Activated CD4-positive, alpha-beta T cell treated with anti-CD3 and anti-CD28 coated beads, Interleukin-2, amount 50 U/mL, for 24 hours (primary cell): ENCODE data around the gene IFNA14.
"Not testable (repeated sequence)": the region's sequence is repeated elsewhere in the genome, so short reads cannot be mapped to it uniquely, and the experiment has no call there.

Experiments
- DNase-seq, 2 donors: peaks; one replicate each; pipeline ENCODE4 v3.0.0-alpha.2; 2020; ENCODE audit warnings: low read depth in 1 of 2, low spot score in 1 of 2

The IFNA14 gene

DNA sequence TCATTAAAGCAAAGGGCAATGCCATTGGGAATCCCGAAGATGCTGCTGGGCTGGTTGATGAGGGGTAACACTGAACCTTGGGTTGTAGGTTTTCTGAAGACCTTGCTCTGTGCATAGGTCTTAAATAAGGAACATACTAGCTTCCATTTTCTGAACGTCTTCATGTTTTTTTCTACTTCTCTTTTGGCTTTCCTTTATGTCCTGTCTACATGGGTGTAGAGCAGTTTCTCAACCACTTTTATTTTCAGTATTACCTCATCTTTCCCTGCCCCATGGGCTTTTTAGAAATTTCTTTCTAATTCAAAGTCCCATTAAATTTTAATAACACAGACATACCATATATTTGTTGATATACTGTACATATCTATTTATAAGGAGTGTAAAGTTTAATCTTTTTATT is at the start of gene IFNA14:
IFNA14 (minus strand) TSS at position 95 of the 400 bp plus-strand sequence; CDS start at position 25, 70 bp downstream.
- DNase-seq: no peak

DNA sequence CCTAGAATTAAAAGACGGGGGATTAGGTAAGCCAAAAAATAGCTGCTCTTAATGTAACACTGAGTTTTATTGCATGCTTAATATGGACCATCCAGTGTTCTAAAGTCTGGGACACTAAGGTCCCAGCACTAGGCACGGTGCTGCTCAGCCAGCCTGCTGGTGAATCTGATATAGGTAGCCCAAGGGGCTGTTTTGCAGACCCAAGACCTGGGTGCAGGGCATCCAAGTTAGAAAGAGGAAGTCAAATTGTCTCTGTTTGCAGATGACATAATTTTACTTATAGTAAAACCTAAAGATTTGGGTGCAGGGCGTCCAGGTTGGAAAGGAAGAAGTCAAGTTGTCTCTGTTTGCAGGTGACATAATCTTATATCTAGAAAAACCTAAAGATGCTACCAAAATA is 47.5 kb upstream of the IFNA14 start:
- DNase-seq: no peak

DNA sequence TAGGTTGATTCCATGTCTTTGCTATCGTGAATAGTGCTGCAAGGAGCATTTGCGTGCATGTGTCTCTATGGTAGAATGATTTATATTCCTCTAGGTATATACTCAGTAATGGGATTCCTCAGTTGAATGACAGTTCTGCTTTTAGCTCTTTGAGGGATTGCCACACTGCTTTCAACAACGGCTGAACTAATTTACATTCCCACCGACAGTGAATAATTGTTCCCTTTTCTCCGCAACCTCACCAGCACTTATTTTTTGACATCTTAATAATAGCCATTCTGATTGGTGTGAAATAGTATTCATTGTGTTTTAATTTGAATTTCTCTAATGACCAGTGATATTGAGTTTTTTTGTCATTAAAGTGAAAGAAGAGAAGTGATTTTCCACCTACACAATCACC is 46.9 kb upstream of the IFNA14 start:
- DNase-seq: no peak

DNA sequence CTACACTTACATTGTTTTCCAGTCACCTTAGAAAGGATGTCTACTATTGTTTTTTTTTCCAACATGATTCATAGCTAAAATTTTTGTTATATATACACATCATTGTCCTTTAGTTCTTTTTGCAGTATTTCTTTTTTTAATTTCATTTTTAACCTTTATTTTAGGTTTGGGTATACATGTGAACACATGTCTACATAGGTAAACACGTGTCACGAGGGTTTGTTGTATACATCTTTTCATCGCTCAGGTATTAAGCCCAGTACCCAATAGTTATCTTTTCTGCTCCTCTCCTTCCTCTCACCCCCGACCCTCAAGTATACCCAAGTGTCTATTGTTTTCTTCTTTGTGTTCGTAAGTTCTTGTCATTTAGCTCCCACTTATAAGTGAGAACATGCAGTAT is 46.3 kb upstream of the IFNA14 start:
- DNase-seq: no peak

DNA sequence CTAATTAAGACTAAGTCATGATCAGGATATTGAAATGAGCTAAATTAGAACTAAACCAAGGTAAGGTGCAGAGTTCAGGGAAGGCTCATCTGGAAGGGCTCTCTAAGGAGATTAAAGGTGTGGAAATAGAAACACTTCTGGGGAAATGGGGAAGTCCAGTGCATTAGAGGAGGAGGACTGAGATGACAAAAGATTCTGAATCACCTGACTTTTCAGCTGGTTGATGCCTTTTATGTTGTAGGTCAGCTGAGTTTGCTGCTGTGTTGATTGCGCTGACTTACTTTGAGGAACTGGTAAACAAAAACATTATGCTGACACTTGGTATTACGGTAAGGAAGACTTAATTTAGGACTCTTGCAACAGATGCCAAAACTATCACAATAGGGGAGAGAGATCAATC is 41.5 kb upstream of the IFNA14 start:
- no peak for DNase-seq

DNA sequence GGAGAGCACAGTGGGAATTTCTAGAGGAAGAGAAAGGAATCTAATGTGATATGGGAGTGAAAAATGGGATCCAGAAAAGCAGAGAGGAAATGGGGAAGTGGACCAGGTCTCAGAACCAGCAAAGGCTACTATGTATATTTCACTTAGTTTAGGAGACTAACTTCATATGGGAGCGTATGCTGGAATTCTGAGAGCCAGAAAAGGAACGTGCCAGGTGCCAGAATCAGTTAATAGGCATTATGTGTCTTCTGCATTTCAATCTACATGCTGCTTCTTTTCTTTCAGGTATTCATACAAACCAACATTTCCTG is 28.5 kb upstream of the IFNA14 start:
- DNase-seq: no peak

DNA sequence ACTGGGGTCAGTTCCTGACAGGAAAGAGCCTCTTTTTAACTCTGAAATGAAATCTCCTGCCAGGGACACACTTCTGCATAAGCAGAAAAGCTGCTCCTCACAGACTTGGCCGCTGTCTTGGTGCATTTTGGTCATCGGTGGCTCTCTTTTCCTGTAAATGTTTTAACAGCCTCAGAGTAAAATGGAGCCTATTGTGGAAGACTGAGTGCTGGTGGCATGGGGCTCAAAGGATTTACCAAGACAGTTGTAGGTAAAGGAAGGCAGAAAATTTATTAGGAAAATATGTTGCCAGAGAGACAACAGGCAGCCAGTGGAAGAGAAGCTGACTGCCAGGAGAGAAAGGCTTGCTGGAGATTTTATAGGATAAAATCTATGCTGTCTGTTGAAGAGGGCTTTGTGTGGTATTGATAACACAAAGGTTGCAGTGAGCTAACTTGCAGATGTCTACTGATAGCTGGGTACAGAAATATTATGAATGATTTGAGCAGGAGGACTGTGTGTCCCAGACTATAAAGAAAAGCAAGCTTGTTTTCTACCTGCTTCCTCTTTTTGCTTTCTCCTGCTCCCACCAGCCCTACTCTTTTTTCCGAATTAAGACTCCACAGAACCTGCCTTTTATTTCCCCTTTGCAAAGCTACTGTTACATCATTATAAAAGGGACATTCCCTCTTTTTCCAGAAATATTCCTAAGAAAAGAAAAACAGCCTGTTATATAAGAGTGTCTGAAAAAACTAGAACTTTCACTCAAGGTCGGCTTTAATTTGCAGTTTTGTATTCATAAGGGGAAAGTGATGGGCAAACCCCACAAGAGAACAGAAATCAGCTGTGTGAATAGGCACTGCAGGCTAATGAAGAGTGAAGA is 27.9 kb upstream of the IFNA14 start:
- no peak for DNase-seq

DNA sequence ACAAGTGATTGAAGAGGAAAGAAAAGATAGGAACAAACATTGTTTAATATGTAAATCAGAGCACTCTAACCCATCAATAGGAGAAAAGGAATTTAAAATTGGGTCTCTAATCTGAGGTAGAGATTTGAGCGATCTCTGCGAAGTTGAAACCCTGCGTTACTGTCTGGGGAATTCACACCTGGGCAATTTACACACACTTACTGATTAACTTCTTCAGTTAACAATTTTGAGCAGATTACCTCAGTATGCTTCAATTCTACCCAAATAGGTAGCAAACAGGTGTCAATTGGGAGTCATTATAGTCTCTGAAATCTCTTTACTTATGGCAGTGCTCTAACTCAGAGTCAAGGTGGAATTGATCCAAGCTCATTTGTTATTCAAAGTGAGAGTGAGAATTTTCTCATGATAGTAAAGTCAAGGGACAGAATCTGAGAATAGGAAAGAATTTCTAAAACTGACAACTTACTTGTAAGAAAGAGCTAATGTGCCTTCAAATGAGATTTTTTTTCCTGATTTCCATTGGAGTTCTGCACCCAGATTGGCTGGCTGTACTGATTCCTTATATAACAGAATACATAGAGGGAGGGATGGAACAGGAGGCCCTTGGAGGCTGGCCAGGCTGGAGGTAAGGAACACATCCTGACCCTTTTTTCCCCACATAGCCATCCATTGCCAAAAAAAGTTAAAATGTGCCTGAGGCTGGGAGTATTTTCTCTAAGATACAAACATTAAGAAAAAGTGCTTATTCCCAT is 27.1 kb upstream of the IFNA14 start:
- DNase-seq: no peak

DNA sequence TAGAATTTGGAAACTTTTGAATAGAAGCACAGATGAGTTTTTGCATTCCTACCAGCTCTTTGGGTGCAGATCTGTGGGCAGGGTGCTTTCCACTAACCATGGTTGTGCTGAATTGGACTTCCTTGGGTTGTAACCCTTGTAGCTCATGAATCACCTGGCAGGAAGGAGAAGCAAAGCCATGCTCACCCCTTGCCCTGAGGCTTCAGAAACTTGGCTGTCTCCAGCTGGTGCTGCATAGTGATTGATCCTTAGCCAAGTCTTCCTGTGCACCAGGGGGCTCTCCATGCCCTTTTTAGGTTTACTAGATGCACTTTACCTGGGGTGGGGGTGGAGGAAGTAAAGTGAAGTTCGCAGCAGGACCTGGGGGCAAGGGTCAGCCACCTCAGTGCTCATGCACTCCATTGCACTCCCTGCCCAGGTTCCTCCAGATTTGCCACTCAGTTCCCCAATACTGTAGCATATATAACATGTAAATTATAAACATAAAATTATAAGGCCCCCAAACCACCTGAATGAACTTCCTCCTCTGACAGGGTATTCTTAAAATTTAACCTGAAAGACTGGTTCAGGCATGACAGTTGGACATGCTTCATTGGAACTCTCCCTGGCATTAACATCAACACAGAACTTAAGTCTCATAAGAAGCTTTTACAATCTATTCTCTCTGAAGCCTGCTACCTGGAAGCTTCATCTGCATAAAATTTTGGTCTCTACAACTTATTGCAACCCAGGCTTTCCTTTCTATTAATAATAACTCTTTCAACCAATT is 25.8 kb upstream of the IFNA14 start:
- DNase-seq: no peak

DNA sequence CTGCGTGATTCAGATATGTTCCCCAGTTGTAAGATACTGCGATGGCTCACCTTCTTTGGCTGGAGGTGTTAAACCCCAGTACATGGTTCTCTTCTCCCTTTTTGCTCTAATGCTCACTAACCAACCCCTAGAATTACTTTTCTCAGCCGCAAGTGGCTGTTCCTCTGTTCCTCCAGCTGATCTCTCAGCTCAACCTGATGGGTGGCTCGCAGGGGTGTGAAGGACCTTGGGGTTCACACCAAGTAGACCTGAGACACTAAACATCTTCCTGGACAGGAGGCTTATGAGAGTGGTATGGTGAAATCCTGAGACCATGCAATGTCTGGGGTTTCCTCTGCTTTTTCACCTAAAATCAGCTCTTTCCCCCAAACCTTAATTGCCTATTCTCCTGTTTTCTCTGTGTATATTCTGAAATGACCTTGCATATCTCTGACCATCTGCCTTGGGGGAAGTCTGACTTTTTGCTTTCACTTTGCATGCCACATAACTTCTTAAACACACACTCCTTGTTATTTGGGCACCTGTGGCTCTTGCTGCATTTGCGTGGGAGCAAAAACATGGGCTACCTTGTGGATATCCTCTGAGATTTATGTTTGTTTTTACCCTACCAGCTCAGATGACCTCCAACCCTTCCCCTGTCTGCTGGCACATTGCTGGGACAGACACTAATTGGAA is 15.9 kb upstream of the IFNA14 start:
- no peak for DNase-seq

DNA sequence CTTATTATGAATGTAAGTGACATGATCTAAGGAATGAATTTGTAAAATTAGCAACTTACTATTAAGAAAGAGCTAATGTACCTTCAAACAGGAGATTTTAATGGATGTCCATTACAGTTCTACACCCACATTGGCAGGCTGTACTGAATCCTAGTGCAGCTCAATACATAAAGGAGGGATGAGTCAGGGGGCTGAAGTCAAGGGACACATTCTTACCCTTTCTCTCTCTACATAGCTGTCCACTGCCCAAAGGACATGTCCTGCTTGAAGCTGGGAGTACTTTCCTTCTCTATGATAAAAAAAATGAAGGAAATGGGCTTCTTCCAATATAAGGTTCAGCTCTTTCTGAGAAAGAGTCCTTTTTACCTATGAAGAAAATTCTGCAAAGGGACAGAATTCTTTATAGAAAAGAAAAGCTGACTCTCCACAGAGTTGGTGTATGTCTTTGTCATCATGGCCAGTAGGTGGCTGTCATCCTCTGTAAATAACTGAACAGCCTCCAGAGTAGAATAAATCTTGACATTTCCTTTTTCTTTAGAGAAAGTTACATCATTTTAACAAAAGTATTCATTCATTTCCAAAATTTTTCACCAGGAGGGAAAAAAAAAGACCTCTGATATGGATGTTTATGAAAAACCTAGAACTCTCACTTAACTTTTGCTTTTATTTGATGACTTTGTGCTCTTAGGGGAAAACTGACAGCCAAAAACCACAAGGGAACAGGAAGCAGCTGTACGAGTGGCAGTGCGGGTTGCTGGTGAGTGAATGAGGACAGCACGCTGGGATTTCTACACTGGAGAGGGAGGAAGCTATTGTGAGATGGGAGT is 13.1 kb upstream of the IFNA14 start:
- no peak for DNase-seq

DNA sequence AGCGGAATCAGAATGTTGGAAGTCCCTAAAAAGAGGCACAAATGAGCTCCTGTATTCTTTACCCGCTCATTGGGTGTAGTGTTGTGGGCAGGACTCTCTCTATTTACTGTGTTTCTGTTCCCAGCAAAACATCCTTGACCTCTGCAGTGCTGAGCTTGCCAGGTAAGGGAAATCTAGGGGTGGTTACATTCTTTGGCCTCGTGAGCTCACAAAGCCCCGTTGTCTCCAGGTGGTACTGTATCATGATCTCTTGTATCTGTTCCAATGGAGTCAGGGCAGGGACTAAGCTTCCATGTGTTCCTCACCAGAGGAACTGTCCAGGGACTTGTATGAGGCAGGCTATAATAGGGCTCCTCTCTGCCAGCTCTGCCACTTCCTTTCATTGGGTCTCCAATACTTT is 11.8 kb upstream of the IFNA14 start:
- DNase-seq: no peak

DNA sequence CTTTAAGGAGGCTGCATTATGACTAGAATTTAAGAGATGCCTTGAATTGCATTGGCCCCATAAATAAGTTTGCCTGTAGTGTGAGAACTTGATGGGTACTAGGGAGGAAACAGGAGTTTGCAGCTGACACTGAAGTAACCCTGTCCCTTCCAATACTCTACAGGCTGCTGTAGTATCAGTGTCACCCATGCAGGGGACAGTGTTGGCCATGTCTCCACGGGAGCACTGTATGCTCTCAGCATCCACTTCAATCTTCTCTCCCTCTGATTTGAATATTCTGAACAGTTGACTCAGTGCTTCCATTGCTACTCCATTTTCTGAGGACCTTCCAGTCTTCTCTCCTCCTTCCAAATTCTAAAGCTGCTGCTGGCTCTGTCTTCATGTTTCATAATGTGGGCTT is 11.4 kb upstream of the IFNA14 start:
- no peak for DNase-seq

DNA sequence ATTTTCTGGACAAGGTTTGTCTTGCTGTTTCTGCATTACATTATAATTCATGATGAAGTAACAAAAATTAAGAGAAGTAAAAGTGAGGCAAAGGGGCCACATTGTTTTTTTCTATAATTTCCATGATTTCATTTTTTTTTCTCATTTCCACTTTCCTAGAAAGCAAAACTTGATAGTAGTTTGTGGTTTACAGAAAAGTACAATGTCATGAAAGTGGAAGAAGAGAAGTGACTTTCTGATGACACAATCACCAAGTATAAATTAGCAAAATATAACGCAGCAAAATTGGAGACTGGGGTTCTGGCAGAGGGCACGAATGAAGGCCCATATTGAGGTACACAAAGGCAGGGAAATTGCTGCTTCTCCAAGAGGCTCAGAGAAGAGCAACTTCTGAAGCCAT is 5.0 kb upstream of the IFNA14 start:
- no peak for DNase-seq

DNA sequence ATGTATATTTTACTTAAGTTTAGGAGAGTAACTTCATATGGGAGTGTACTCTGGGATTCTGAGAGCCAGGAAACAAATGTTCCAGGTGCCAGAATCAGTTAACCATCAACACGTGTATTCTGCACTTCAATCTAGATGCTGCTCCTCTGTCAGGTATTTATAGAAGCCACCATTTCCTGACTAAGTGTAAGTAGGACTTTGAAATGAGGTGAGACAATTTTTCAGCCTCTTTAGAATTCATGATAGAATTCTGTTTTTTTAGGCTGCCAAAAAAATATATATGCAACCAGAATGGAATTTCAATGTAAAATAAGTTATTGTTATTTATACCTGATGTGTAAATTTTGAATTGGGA is 3.5 kb downstream of the IFNA14 start:
- not testable (repeated sequence) for DNase-seq

DNA sequence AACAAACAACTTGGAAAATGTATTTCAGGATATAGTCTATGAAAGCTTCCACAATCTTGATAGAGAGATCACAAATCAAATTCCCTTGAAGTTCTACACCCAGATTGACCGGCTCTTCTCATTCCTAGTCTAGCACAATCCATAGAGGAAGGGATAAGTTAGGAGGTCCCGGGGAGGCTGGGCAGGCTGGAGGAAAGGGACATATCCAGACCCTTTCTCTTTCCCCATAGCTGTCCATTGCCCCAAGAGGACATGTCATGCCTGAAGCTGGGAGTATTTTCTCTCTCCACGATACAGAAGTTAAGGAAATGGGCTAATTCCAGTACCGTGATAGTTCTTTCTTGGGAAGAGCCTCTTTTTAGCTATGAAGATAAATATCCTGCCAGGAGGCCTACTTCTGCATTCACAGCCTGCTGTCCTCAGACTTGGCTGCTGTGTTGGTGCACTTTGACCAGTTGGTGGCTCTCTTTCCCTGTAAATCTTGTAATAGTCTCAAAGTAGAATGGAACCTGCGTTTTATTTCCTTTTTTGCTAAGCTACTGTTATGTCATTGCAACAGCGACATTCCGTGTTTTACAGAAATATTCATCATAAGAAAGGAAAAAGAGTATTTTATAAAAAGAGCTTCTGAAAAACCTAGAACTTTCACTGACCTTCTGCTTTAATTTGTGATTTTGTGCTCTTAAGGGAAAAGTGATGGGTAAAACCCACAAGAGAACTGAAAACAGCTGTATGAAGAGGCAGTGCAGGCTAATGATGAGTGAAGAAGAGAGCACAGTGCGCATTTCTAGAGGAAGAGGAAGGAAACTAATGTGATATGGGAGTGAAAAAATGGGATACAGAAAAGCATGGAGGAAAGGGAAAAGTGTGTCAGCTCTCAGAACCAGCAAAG is 4.1 kb downstream of the IFNA14 start:
- peak in 1 of 2 donors; percentile 27 for DNase-seq

DNA sequence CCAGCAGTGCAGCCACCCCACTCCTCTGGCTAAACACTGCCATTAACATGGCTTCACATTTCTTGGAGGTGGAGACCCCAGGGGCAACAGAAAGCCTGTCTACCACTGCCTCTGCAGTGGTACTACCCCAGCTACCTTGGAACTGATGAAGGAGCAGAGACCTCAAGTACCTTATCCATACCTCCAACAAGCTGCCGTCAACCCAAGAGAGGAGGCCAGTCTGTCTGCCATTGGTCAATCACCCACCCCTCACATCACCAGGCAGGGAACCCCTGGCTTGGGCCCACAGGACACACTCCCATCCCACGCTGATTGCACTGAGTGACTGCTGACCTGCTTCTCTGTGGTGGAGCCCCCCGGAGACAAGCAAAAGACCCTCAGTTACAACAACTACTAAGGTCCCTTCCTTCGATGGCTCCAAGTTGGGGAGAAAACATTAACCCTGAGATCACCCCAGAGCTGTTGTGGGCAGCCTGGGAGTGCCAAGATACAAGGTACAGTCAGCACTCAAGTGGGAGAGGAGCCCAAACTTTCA is 5.6 kb downstream of the IFNA14 start:
- no peak for DNase-seq

DNA sequence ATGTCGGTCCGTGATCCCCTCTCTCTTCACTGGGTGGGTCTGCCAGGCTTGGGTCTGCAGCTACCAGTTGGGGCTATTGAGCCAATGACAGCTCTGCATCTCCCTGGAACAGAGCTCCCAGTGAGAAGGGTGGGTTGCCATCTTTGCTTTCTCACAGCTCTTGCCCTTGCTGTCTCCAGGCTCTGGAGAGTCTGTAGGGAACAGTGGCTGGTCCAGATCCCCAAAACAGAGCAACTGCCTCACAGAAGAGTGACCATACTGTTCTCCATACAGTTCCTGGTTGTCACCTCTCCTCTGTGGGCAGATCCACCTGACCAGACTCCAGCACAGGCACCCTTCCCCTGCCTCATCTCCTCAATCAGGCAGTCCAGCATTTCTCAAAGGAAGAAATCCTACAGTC is 6.5 kb downstream of the IFNA14 start:
- no peak for DNase-seq

DNA sequence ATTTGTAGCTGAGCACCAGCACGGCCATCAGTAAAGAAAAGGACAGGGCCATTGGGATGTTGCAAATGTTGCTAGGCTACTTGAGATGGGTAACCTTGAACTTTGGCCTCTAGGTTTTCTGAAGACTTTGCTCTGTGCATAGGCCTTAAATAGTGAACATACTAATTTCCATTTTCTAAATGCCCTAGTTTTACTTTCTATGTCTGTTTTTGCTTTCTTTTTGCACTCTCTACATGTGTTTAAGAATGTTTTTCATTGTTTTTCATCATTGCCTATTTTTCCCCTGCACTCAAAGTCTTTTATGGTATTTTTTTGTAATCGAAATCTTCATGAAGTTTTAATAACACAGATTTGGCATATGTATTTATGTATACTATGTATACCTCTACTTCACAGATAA is 11.7 kb downstream of the IFNA14 start, which contains the start of gene IFNA17:
IFNA17 (minus strand) TSS at position 101 of the 400 bp plus-strand sequence; CDS start at position 52, 49 bp downstream.
- DNase-seq: no peak
